ENCODE measurements around the gene ACADL. TPM values are rescaled to one million over a fixed set of nuclear protein-coding genes. Genes with fewer than 3 reads are reported as not detected.

Gene ACADL
- total RNA-seq, 5 donors from 2014 or later (not counting 1 experiment from before 2014, with no cell fraction given), result not detected

DNA sequence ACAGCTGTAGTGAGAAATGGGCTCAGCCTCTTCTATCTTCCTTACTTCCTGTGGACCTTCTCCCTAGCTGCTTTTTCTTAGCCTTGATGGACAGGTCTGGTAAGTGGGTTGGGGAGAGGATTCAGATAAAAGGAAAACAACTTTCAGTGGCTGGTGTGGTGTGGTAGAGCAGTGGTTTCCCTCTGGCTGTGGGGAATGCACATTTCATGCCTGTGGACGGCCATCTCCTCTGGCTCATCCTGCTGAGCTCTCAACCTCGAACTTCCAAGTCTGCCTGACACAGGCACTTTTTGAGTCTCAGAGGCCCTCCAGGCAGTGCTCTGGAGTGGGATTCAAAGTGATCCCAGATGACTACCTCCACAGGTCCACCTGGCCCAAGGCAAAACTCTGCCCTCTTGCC lies 38.6 kb upstream of the ACADL start:
- no peaks in the 10 kb centered on the region for H3K36me3 Mint-ChIP-seq

DNA sequence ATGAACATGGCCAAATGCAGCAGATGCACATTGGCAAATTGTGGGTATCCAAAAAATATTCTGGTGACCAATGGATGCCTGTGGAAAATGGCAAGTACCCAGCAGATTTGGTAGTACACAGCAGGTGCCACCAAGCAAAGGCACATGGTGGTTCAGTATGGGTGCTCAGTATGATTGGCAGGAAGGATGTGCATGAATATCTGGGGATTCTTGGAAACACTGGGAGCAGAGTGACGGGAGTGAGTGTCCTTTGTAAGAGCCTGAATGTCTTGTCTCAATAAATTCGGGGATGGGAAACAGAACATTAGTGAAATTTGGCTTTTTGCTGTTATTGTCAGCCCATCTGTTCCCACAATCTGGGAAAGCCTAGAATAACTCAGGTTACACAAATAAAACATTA lies 36.8 kb upstream of the ACADL start:
- WGBS (ENCODE audit: insufficient coverage), result 43% methylated on average over 1 of the region's 2 CpGs
- Histone ChIP-seq H3K9me3 (no peaks in the 10 kb centered on the region), H3K4me3 (ENCODE audit: control insufficient read depth in 1 of 2, extremely low read depth in 1 of 2, low read length in 1 of 2) (no peak overlapping the region), H3K4me1 (ENCODE audit: control insufficient read depth in 1 of 2, extremely low read depth in 1 of 2, insufficient read depth in 2 of 2, low read length in 2 of 2) (no peaks in the 10 kb centered on the region), H3K27ac (ENCODE audit: low read length) (no peak overlapping the region), H3K27me3 (replicated peaks in 1 of 2; ENCODE audit: control insufficient read depth in 2 of 2, extremely low read depth in 1 of 2, insufficient read depth in 2 of 2, low read length in 1 of 2) (no peaks in the 10 kb centered on the region), H3K36me3 (ENCODE audit: control insufficient read depth in 2 of 2, extremely low read depth in 1 of 2, insufficient read depth in 1 of 2, low read length in 1 of 2) (no peaks in the 10 kb centered on the region)
- Mint-ChIP-seq H3K4me3 (no peak overlapping the region), H3K36me3 (no peaks in the 10 kb centered on the region), H3K9me3 (no peaks in the 10 kb centered on the region), H3K27me3 (peaks cover 0 to 9% of the 10 kb centered on the region in 2 donors), H3K4me1 (no peaks in the 10 kb centered on the region), H3K27ac (no peak overlapping the region)
- ChIA-PET POLR2A (no interaction called here), CTCF (no interaction called here)
- no peak for ATAC-seq (replicated peaks in 1 of 4)
- no peak for DNase-seq

More for the DNA sequence above, 38.6 kb upstream of the ACADL start:
- Mint-ChIP-seq H3K27ac (no peak overlapping the region), H3K9me3 (no peaks in the 10 kb centered on the region), H3K4me3 (no peak overlapping the region), H3K4me1 (no peaks in the 10 kb centered on the region), H3K27me3 (peaks cover 0 to 9% of the 10 kb centered on the region in 2 donors)
- ChIA-PET CTCF (no interaction called here), POLR2A (no interaction called here)
- Histone ChIP-seq H3K4me3 (ENCODE audit: control insufficient read depth in 1 of 2, extremely low read depth in 1 of 2, low read length in 1 of 2) (no peak overlapping the region), H3K4me1 (ENCODE audit: control insufficient read depth in 1 of 2, extremely low read depth in 1 of 2, insufficient read depth in 2 of 2, low read length in 2 of 2) (no peaks in the 10 kb centered on the region), H3K9me3 (no peaks in the 10 kb centered on the region), H3K36me3 (ENCODE audit: control insufficient read depth in 2 of 2, extremely low read depth in 1 of 2, insufficient read depth in 1 of 2, low read length in 1 of 2) (no peaks in the 10 kb centered on the region), H3K27ac (ENCODE audit: low read length) (no peak overlapping the region), H3K27me3 (replicated peaks in 1 of 2; ENCODE audit: control insufficient read depth in 2 of 2, extremely low read depth in 1 of 2, insufficient read depth in 2 of 2, low read length in 1 of 2) (no peaks in the 10 kb centered on the region)
- no CpG with 5 or more reads among the region's 2 CpGs for WGBS (ENCODE audit: insufficient coverage)
- ATAC-seq (replicated peaks in 1 of 4) (no peak), DNase-seq (no peak)

DNA sequence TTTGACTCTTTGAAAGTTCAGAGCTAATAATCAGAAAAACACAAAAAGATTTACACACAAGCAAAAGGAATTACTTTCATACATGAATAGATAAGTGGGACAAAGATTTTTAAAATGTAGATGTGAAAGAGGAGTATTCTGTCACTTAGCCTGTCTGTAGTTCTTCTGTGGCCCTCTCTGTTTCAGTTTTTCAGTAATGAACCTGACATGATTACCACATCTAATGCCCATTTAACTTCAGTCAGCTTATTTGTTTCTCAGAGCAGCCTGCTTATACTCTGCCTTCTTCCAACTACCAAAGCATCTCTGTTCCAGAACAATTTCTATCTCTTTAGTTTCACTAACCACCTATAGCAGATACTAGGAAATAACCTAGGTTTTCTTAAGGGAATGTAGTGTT lies 34.4 kb upstream of the ACADL start:
- H3K27me3 Mint-ChIP-seq, result peaks cover 0 to 3% of the 10 kb centered on the region in 2 donors
- DNase-seq (no peak), ATAC-seq (replicated peaks in 1 of 4) (no peak)
- H3K4me1 ChIP-seq (ENCODE audit: control insufficient read depth in 1 of 2, extremely low read depth in 1 of 2, insufficient read depth in 2 of 2, low read length in 2 of 2), result no peaks in the 10 kb centered on the region
- ChIA-PET CTCF (no interaction called here), POLR2A (no interaction called here)
- no peaks in the 10 kb centered on the region for H3K4me1 Mint-ChIP-seq
- no peaks in the 10 kb centered on the region for H3K9me3 ChIP-seq
- no peak overlapping the region for H3K27ac ChIP-seq (ENCODE audit: low read length)
- H3K36me3 Mint-ChIP-seq, result no peaks in the 10 kb centered on the region
- no peak overlapping the region for H3K4me3 ChIP-seq (ENCODE audit: control insufficient read depth in 1 of 2, extremely low read depth in 1 of 2, low read length in 1 of 2)
- no peaks in the 10 kb centered on the region for H3K9me3 Mint-ChIP-seq
- no peak overlapping the region for H3K4me3 Mint-ChIP-seq
- no peaks in the 10 kb centered on the region for H3K36me3 ChIP-seq (ENCODE audit: control insufficient read depth in 2 of 2, extremely low read depth in 1 of 2, insufficient read depth in 1 of 2, low read length in 1 of 2)
- H3K27me3 ChIP-seq (replicated peaks in 1 of 2; ENCODE audit: control insufficient read depth in 2 of 2, extremely low read depth in 1 of 2, insufficient read depth in 2 of 2, low read length in 1 of 2), result no peaks in the 10 kb centered on the region
- no peak overlapping the region for H3K27ac Mint-ChIP-seq

DNA sequence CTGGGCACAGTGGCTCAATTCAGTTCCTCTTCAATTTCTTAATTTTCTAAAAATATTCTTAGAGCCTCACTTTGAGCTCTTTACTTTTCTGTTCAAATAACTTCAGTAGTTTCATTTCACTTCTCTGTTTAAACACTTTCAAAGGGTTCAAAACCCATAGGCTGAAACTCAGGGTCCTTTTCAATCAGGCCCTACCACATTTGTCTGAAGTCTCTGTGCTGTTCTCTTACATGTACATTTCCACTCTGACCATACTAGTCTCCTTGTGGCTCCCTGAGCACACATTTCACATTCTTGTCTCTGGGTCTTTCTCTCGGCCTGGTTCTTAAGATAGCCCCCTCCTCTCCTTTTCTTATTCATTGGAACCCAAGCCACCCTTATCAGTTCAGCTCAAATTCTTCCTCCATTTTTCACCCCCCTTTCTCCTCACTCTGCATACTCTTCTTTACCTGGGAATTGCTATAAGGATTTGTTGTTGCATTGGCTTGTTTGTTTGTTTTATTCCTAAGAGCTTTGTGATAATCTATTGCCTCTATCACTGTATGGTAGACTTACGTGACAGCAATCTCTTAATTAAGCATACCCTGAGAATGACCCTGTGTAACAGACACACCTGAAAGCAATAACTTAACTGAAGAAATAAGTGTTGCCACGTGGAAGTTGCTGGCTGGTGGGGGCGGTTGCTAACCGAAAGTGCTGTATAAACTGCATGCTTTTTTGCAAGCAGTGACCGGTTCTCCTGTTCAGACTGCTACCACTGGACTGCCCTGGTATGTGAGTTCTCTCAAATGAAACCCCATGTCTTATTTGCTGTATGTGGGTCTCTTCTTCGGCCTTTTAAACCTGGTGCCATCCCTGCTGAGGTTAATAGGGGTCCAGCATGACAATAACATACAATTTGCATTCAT lies 27.7 kb upstream of the ACADL start:
- ChIA-PET POLR2A (no interaction called here), CTCF (interaction anchor here in 1 of 2 donors (0.5 kb wide), 1 partner anchor 545 kb away, joined by 3 read pairs; no protein-coding TSS in a partner anchor)
- Histone ChIP-seq H3K4me1 (ENCODE audit: control insufficient read depth in 1 of 2, extremely low read depth in 1 of 2, insufficient read depth in 2 of 2, low read length in 2 of 2) (no peaks in the 10 kb centered on the region), H3K36me3 (ENCODE audit: control insufficient read depth in 2 of 2, extremely low read depth in 1 of 2, insufficient read depth in 1 of 2, low read length in 1 of 2) (no peaks in the 10 kb centered on the region), H3K9me3 (no peaks in the 10 kb centered on the region), H3K4me3 (ENCODE audit: control insufficient read depth in 1 of 2, extremely low read depth in 1 of 2, low read length in 1 of 2) (no peak overlapping the region), H3K27ac (ENCODE audit: low read length) (no peak overlapping the region), H3K27me3 (replicated peaks in 1 of 2; ENCODE audit: control insufficient read depth in 2 of 2, extremely low read depth in 1 of 2, insufficient read depth in 2 of 2, low read length in 1 of 2) (no peaks in the 10 kb centered on the region)
- H3K27me3 Mint-ChIP-seq, result no peaks in the 10 kb centered on the region
- no peaks in the 10 kb centered on the region for H3K36me3 Mint-ChIP-seq
- DNase-seq, result no peak
- H3K4me3 Mint-ChIP-seq, result no peak overlapping the region
- no peak for ATAC-seq (replicated peaks in 1 of 4)
- no peak overlapping the region for H3K27ac Mint-ChIP-seq
- H3K4me1 Mint-ChIP-seq, result no peaks in the 10 kb centered on the region
- WGBS (ENCODE audit: insufficient coverage), result 80% methylated on average over 2 of the region's 7 CpGs
- H3K9me3 Mint-ChIP-seq, result no peaks in the 10 kb centered on the region

DNA sequence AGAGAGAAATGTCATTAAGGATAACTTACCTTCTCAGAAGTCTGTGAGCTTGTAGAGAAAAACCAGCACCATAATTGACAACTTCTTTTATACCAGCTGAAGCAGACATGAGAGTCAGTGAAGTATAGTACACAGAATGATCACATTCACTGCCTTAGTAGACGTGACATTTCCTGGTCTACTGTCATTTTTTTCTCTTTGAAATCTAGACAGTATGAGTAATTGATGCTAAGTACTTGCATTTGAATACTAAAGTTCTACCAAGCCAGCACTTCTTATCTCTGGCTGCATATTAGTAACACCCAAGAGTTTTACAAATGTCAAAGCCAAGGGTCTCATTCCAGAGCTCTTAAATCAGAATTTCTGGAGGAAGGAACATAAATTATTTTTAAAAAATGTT lies 25.4 kb upstream of the ACADL start:
- Histone ChIP-seq H3K27me3 (replicated peaks in 1 of 2; ENCODE audit: control insufficient read depth in 2 of 2, extremely low read depth in 1 of 2, insufficient read depth in 2 of 2, low read length in 1 of 2) (no peaks in the 10 kb centered on the region), H3K27ac (ENCODE audit: low read length) (no peak overlapping the region), H3K4me1 (ENCODE audit: control insufficient read depth in 1 of 2, extremely low read depth in 1 of 2, insufficient read depth in 2 of 2, low read length in 2 of 2) (no peaks in the 10 kb centered on the region), H3K9me3 (no peaks in the 10 kb centered on the region), H3K36me3 (ENCODE audit: control insufficient read depth in 2 of 2, extremely low read depth in 1 of 2, insufficient read depth in 1 of 2, low read length in 1 of 2) (no peaks in the 10 kb centered on the region), H3K4me3 (ENCODE audit: control insufficient read depth in 1 of 2, extremely low read depth in 1 of 2, low read length in 1 of 2) (no peak overlapping the region)
- Mint-ChIP-seq H3K27ac (no peak overlapping the region), H3K4me1 (no peaks in the 10 kb centered on the region), H3K36me3 (no peaks in the 10 kb centered on the region), H3K27me3 (no peaks in the 10 kb centered on the region), H3K9me3 (peaks cover 0 to 4% (median 0%) of the 10 kb centered on the region in 3 donors), H3K4me3 (no peak overlapping the region)
- WGBS (ENCODE audit: insufficient coverage), result no CpG with 5 or more reads among the region's 1 CpG
- no peak for ATAC-seq (replicated peaks in 1 of 4)
- POLR2A ChIA-PET, result no interaction called here
- DNase-seq, result no peak
- CTCF ChIA-PET, result interaction anchor here in 1 of 2 donors (0.7 kb wide), 1 partner anchor 229 kb away, joined by 5 read pairs; no protein-coding TSS in a partner anchor

DNA sequence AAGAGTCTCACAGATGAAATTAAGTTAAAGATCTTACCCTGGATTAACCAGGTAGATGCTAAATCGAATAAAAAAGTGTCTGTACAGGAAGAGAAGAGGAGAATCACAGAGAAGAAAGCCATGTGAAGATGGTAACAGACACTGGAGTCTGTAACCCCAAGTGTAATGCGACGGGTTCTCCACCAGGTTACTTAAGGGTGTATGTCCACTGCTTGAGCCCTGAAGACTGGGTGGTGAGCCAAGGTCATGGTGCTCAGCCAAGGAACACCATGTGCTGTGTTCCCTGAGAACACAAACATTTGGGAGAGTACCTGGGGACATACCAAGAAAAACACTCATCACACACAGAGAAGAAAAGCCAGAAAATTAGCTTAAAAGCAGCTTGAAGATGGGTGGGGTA lies 8.2 kb upstream of the ACADL start:
- Mint-ChIP-seq H3K27ac (no peak overlapping the region), H3K9me3 (no peaks in the 10 kb centered on the region), H3K27me3 (peaks cover 12 to 32% of the 10 kb centered on the region in 2 donors), H3K36me3 (no peaks in the 10 kb centered on the region), H3K4me1 (no peaks in the 10 kb centered on the region), H3K4me3 (no peak overlapping the region)
- Histone ChIP-seq H3K4me3 (ENCODE audit: control insufficient read depth in 1 of 2, extremely low read depth in 1 of 2, low read length in 1 of 2) (no peak overlapping the region), H3K36me3 (ENCODE audit: control insufficient read depth in 2 of 2, extremely low read depth in 1 of 2, insufficient read depth in 1 of 2, low read length in 1 of 2) (no peaks in the 10 kb centered on the region), H3K27me3 (replicated peaks in 1 of 2; ENCODE audit: control insufficient read depth in 2 of 2, extremely low read depth in 1 of 2, insufficient read depth in 2 of 2, low read length in 1 of 2) (peaks cover 0 to 7% of the 10 kb centered on the region in 2 experiments), H3K27ac (ENCODE audit: low read length) (no peak overlapping the region), H3K9me3 (no peaks in the 10 kb centered on the region), H3K4me1 (ENCODE audit: control insufficient read depth in 1 of 2, extremely low read depth in 1 of 2, insufficient read depth in 2 of 2, low read length in 2 of 2) (no peaks in the 10 kb centered on the region)
- POLR2A ChIA-PET, result no interaction called here
- WGBS (ENCODE audit: insufficient coverage), result 67% methylated on average over 3 of the region's 3 CpGs
- CTCF ChIA-PET, result no interaction called here
- DNase-seq (no peak), ATAC-seq (replicated peaks in 1 of 4) (no peak)

All from T-cell (primary cell).